T-helper 1 cell treated with Interleukin-12 subunit alpha and Interleukin-12 subunit beta and Interleukin-4 antibody, amounts not matched to agents 30 μg/mL and 1 μg/mL, for 36 hours (primary cell): ENCODE results near the gene ABCC6.
"Not testable (repeated sequence)": the region's sequence is repeated elsewhere in the genome, so short reads cannot be mapped to it uniquely, and the experiment has no call there.

ENCODE experiments used
- H3K27ac Mint-ChIP-seq: one replicate; pipeline ENCODE4 v1.8.0; 2021; ENCODE audit warnings: mild to moderate bottlenecking, mixed read lengths
- H3K27me3 Mint-ChIP-seq: one replicate; pipeline ENCODE4 v1.8.0; 2021; ENCODE audit warnings: low read depth, mixed read lengths
- H3K36me3 Mint-ChIP-seq: one replicate; pipeline ENCODE4 v1.8.0; 2021; ENCODE audit warnings: low read depth, mixed read lengths
- H3K4me1 Mint-ChIP-seq: one replicate; pipeline ENCODE4 v1.8.0; 2021; ENCODE audit warnings: low read depth, mixed read lengths
- H3K4me3 Mint-ChIP-seq: one replicate; pipeline ENCODE4 v1.8.0; 2021; ENCODE audit warnings: mild to moderate bottlenecking, moderate library complexity, mixed read lengths
- H3K9me3 Mint-ChIP-seq: one replicate; pipeline ENCODE4 v1.8.0; 2021; ENCODE audit warnings: mixed read lengths

Gene ABCC6

GRCh38 chr16:16246578-16247262 is 23.4 kb upstream of the ABCC6 start:
- not testable (repeated sequence) for H3K36me3 Mint-ChIP-seq, H3K9me3 Mint-ChIP-seq, H3K4me1 Mint-ChIP-seq, H3K27me3 Mint-ChIP-seq, H3K4me3 Mint-ChIP-seq, H3K27ac Mint-ChIP-seq

GRCh38 chr16:16243886-16244285 is 20.6 kb upstream of the ABCC6 start:
- H3K4me1 Mint-ChIP-seq, H3K27me3 Mint-ChIP-seq, H3K4me3 Mint-ChIP-seq, H3K9me3 Mint-ChIP-seq, H3K27ac Mint-ChIP-seq, H3K36me3 Mint-ChIP-seq: not testable (repeated sequence)

- H3K27ac Mint-ChIP-seq, H3K27me3 Mint-ChIP-seq, H3K4me1 Mint-ChIP-seq, H3K9me3 Mint-ChIP-seq, H3K36me3 Mint-ChIP-seq, H3K4me3 Mint-ChIP-seq: not testable (repeated sequence)
Measured at GRCh38 chr16:16240667-16241066, 17.4 kb upstream of the ABCC6 start.

- H3K36me3 Mint-ChIP-seq, H3K9me3 Mint-ChIP-seq, H3K27me3 Mint-ChIP-seq, H3K27ac Mint-ChIP-seq, H3K4me1 Mint-ChIP-seq, H3K4me3 Mint-ChIP-seq: not testable (repeated sequence)
Measured at GRCh38 chr16:16237738-16238137, 14.4 kb upstream of the ABCC6 start.

- H3K27ac Mint-ChIP-seq, H3K4me1 Mint-ChIP-seq, H3K27me3 Mint-ChIP-seq, H3K4me3 Mint-ChIP-seq, H3K9me3 Mint-ChIP-seq, H3K36me3 Mint-ChIP-seq: not testable (repeated sequence)
Measured at GRCh38 chr16:16237071-16237470, 13.8 kb upstream of the ABCC6 start.

GRCh38 chr16:16232692-16233061 is 9.4 kb upstream of the ABCC6 start:
- H3K4me3 Mint-ChIP-seq, H3K4me1 Mint-ChIP-seq, H3K9me3 Mint-ChIP-seq, H3K27ac Mint-ChIP-seq, H3K36me3 Mint-ChIP-seq, H3K27me3 Mint-ChIP-seq: not testable (repeated sequence)

- not testable (repeated sequence) for H3K9me3 Mint-ChIP-seq, H3K27ac Mint-ChIP-seq, H3K27me3 Mint-ChIP-seq, H3K36me3 Mint-ChIP-seq, H3K4me3 Mint-ChIP-seq, H3K4me1 Mint-ChIP-seq
Measured at GRCh38 chr16:16223662-16224241, 458 bp upstream of the ABCC6 start.

- H3K36me3 Mint-ChIP-seq, H3K9me3 Mint-ChIP-seq, H3K4me3 Mint-ChIP-seq, H3K27ac Mint-ChIP-seq, H3K27me3 Mint-ChIP-seq, H3K4me1 Mint-ChIP-seq: not testable (repeated sequence)
Measured at GRCh38 chr16:16221382-16221781, 1.9 kb downstream of the ABCC6 start.

- not testable (repeated sequence) for H3K36me3 Mint-ChIP-seq, H3K27me3 Mint-ChIP-seq, H3K4me3 Mint-ChIP-seq, H3K27ac Mint-ChIP-seq, H3K9me3 Mint-ChIP-seq, H3K4me1 Mint-ChIP-seq
Measured at GRCh38 chr16:16220449-16220848, 2.8 kb downstream of the ABCC6 start.

- not testable (repeated sequence) for H3K4me1 Mint-ChIP-seq, H3K27ac Mint-ChIP-seq, H3K27me3 Mint-ChIP-seq, H3K9me3 Mint-ChIP-seq, H3K36me3 Mint-ChIP-seq, H3K4me3 Mint-ChIP-seq
Measured at GRCh38 chr16:16218787-16219186, 4.5 kb downstream of the ABCC6 start.

- not testable (repeated sequence) for H3K27me3 Mint-ChIP-seq, H3K4me1 Mint-ChIP-seq, H3K36me3 Mint-ChIP-seq, H3K4me3 Mint-ChIP-seq, H3K9me3 Mint-ChIP-seq, H3K27ac Mint-ChIP-seq
Measured at GRCh38 chr16:16218349-16218748, 4.9 kb downstream of the ABCC6 start.

- H3K27me3 Mint-ChIP-seq, H3K27ac Mint-ChIP-seq, H3K36me3 Mint-ChIP-seq, H3K9me3 Mint-ChIP-seq, H3K4me1 Mint-ChIP-seq, H3K4me3 Mint-ChIP-seq: not testable (repeated sequence)
Measured at GRCh38 chr16:16213863-16214293, 9.4 kb downstream of the ABCC6 start.

- H3K27ac Mint-ChIP-seq, H3K27me3 Mint-ChIP-seq, H3K4me1 Mint-ChIP-seq, H3K9me3 Mint-ChIP-seq, H3K36me3 Mint-ChIP-seq, H3K4me3 Mint-ChIP-seq: not testable (repeated sequence)
Measured at GRCh38 chr16:16211404-16211803, 11.9 kb downstream of the ABCC6 start.

GRCh38 chr16:16208461-16208860 is 14.8 kb downstream of the ABCC6 start:
- H3K4me3 Mint-ChIP-seq, H3K27me3 Mint-ChIP-seq, H3K27ac Mint-ChIP-seq, H3K36me3 Mint-ChIP-seq, H3K4me1 Mint-ChIP-seq, H3K9me3 Mint-ChIP-seq: not testable (repeated sequence)

GRCh38 chr16:16207787-16208334 is 15.4 kb downstream of the ABCC6 start:
- not testable (repeated sequence) for H3K4me1 Mint-ChIP-seq, H3K27ac Mint-ChIP-seq, H3K27me3 Mint-ChIP-seq, H3K9me3 Mint-ChIP-seq, H3K4me3 Mint-ChIP-seq, H3K36me3 Mint-ChIP-seq
